Peyer's patch (tissue), 4 donors: Measurements from ENCODE around the gene PTPN6. TPM values are rescaled to one million over a fixed set of nuclear protein-coding genes. Genes with fewer than 3 reads are reported as not detected.
A peak's percentile ranks its signal among the peaks of the same experiment; 100 is the strongest.

Experiments
- DNase-seq, 3 donors: peaks; one replicate each; pipeline ENCODE4 v3.0.0-alpha.2; 2017 to 2019
- H3K27ac ChIP-seq, 4 donors: fragments of 200-600 bp; sonication (generic); one replicate each; pipeline ENCODE4 v1.5.1; 2016 to 2019
- H3K27me3 ChIP-seq, 2 donors: fragments of 200-600 bp; sonication (generic); one replicate each; pipeline ENCODE4 v1.5.1; 2019
- H3K36me3 ChIP-seq, 3 donors: fragments of 200-600 bp; sonication (generic); one replicate each; pipeline ENCODE4 v1.5.1; 2016 to 2019
- H3K4me1 ChIP-seq, 4 donors: fragments of 200-600 bp; sonication (generic); one replicate each; pipeline ENCODE4 v1.5.1; 2016 to 2019
- H3K4me3 ChIP-seq, 4 donors: fragments of 200-600 bp; sonication (generic); 1 replicate in 3 of 4; 2 replicates in 1 of 4; pipeline ENCODE4 v1.5.1; 2016 to 2019; ENCODE audit warnings: mild to moderate bottlenecking in 1 of 4
- H3K9me3 ChIP-seq, 4 donors: fragments of 200-600 bp; sonication (generic); one replicate each; pipeline ENCODE4 v1.5.1; 2016 to 2019; ENCODE audit warnings: mild to moderate bottlenecking in 1 of 4
- POLR2A ChIP-seq, 2 donors: fragments of 450-650 bp; IDR thresholded peaks; one replicate each; pipeline ENCODE4 v1.5.1; 2017; ENCODE audit warnings: antibody characterized with exemption in 2 of 2, mild to moderate bottlenecking in 2 of 2, moderate library complexity in 2 of 2
- total RNA-seq, 4 donors: library from RNA; depleted of rRNA; stranded (reverse); fragments of >200 nt; gene quantifications; one replicate each; pipeline ENCODE4 v1.1.0, GENCODE V29; 2016
- TF ChIP-seq, protein P1 (sequence below), 6 experiments: fragments of 450-650 bp in 4 of 6; fragments of 200-600 bp in 2 of 6; sonication (generic) in 1 of 6; IDR thresholded peaks; one replicate each; pipeline ENCODE4 v1.5.1; 2017 to 2019; ENCODE audit warnings: antibody characterized with exemption in 6 of 6, mild to moderate bottlenecking in 3 of 6, moderate library complexity in 1 of 6

PTPN6 gene
- total RNA-seq, 4 donors from 2014 or later = 41.6 to 183 (median 44.4) TPM

DNA sequence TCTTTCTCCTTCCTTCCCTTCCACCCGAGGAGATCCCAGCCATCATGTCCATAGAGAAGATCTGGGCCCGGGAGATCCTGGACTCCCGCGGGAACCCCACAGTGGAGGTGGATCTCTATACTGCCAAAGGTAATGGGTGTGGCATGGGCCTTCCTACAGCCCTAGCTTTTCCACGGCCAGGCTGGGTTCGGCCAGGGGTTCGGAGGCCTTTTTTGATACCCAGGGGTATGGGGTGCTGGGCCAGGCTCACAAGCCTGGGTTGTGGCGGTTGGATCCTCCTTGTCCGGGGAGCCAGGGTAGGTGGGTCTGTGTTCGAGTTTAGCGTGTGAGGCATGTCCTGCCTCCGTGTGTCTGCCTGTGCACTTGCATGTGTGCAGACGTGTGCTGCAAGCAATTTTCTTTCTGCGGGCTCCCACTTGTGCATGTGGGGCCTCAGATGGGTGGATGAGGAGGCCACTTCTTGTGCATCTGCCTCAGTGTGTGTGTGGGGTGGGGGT, 35.3 kb upstream of the PTPN6 start:
- no peak for TF ChIP-seq POLR2A (IDR thresholded peaks at IDR 0.05)
- H3K27me3 ChIP-seq = no peaks in the 10 kb centered on the region
- H3K4me1 ChIP-seq = peaks cover 0 to 18% (median 8%) of the 10 kb centered on the region in 4 donors
- H3K4me3 ChIP-seq = no peak overlapping the region
- DNase-seq = no peak
- no peaks in the 10 kb centered on the region for H3K9me3 ChIP-seq
- peak overlapping the region in 2 of 4 donors; percentile 12 to 77 for H3K27ac ChIP-seq
- H3K36me3 ChIP-seq = no peaks in the 10 kb centered on the region

DNA sequence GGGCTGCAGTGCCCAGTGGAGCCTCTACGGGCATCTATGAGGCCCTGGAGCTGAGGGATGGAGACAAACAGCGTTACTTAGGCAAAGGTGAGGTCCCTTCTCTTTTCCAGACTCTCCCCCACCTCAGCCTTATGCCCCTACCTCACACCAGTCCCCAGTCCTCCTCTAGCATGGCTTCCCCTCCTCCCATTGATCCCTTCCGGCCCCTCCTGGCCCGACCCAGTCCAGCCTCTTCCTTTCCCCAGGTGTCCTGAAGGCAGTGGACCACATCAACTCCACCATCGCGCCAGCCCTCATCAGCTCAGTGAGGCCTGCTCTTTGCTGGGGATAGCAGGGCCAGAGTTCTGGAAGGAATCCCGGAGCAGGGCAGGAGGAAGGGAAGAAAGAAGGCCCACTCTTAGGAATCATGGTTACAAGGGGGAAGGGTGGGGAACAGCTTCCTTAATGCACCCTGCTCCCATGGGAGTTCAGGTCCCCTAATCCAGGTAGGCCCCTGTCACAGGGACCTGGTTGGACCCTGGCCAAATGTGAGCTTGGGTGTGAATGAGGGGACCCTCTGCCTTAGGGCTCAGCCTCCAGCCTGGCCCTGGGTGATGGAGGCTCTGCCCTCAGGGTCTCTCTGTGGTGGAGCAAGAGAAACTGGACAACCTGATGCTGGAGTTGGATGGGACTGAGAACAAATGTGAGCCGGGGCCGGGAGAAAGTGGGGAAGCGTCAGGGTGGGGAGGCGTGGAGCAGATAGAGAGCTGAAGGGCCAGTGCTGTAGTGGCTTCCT, 34.5 kb upstream of the PTPN6 start:
- H3K27me3 ChIP-seq = no peaks in the 10 kb centered on the region
- no peaks in the 10 kb centered on the region for H3K36me3 ChIP-seq
- no peak for DNase-seq
- no peaks in the 10 kb centered on the region for H3K9me3 ChIP-seq
- no peak for TF ChIP-seq POLR2A (IDR thresholded peaks at IDR 0.05)
- TF ChIP-seq, protein P1, sequence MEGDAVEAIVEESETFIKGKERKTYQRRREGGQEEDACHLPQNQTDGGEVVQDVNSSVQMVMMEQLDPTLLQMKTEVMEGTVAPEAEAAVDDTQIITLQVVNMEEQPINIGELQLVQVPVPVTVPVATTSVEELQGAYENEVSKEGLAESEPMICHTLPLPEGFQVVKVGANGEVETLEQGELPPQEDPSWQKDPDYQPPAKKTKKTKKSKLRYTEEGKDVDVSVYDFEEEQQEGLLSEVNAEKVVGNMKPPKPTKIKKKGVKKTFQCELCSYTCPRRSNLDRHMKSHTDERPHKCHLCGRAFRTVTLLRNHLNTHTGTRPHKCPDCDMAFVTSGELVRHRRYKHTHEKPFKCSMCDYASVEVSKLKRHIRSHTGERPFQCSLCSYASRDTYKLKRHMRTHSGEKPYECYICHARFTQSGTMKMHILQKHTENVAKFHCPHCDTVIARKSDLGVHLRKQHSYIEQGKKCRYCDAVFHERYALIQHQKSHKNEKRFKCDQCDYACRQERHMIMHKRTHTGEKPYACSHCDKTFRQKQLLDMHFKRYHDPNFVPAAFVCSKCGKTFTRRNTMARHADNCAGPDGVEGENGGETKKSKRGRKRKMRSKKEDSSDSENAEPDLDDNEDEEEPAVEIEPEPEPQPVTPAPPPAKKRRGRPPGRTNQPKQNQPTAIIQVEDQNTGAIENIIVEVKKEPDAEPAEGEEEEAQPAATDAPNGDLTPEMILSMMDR (IDR thresholded peaks at IDR 0.05) = no peak
- peaks cover 0 to 18% (median 8%) of the 10 kb centered on the region in 4 donors for H3K4me1 ChIP-seq
- H3K4me3 ChIP-seq = no peak overlapping the region
- H3K27ac ChIP-seq = no peak overlapping the region

DNA sequence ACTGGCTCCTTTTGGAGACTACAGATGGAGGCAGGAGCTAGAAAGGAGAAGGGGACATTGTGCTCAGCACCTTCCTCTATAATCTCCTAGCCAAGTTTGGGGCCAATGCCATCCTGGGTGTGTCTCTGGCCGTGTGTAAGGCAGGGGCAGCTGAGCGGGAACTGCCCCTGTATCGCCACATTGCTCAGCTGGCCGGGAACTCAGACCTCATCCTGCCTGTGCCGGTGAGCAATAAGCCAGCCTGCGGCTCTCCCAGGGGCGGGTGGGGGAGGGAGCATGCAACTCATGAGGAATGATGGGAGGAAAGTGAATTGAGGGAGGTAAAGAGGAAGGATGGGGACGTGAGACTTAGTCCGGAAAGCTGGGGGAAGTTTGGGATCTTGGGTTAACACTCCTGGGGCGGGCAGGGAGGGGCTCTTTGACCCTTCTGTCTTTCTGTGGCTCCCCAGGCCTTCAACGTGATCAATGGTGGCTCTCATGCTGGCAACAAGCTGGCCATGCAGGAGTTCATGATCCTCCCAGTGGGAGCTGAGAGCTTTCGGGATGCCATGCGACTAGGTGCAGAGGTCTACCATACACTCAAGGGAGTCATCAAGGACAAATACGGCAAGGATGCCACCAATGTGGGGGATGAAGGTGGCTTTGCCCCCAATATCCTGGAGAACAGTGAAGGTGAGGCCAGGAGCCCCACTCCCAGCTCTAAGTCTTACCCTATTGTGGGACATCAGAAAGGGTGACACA, 33.5 kb upstream of the PTPN6 start:
- H3K27ac ChIP-seq = no peak overlapping the region
- no peaks in the 10 kb centered on the region for H3K27me3 ChIP-seq
- peaks cover 0 to 19% (median 13%) of the 10 kb centered on the region in 4 donors for H3K4me1 ChIP-seq
- no peaks in the 10 kb centered on the region for H3K36me3 ChIP-seq
- H3K9me3 ChIP-seq = no peaks in the 10 kb centered on the region
- TF ChIP-seq, protein P1 (IDR thresholded peaks at IDR 0.05) = no peak
- TF ChIP-seq POLR2A (IDR thresholded peaks at IDR 0.05) = no peak
- H3K4me3 ChIP-seq = no peak overlapping the region
- DNase-seq = no peak

DNA sequence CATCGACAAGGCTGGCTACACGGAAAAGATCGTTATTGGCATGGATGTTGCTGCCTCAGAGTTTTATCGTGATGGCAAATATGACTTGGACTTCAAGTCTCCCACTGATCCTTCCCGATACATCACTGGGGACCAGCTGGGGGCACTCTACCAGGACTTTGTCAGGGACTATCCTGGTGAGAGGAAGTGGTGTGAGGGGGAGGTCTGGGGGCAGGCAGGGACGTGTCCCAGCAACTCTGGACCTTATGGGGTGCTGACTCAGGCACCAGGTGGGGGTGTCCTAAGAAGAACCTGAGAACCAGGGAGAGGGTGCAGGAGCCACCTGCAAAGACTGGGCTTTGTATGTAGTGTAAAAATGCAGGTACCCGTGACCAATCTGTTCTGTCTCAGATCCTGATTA, 31.6 kb upstream of the PTPN6 start:
- Histone ChIP-seq H3K4me1 (peaks cover 0 to 28% (median 17%) of the 10 kb centered on the region in 4 donors), H3K9me3 (no peaks in the 10 kb centered on the region), H3K4me3 (no peak overlapping the region), H3K27me3 (no peaks in the 10 kb centered on the region), H3K36me3 (no peaks in the 10 kb centered on the region), H3K27ac (no peak overlapping the region)
- DNase-seq = no peak
- TF ChIP-seq, protein P1 (IDR thresholded peaks at IDR 0.05) = no peak
- TF ChIP-seq POLR2A (IDR thresholded peaks at IDR 0.05) = no peak

DNA sequence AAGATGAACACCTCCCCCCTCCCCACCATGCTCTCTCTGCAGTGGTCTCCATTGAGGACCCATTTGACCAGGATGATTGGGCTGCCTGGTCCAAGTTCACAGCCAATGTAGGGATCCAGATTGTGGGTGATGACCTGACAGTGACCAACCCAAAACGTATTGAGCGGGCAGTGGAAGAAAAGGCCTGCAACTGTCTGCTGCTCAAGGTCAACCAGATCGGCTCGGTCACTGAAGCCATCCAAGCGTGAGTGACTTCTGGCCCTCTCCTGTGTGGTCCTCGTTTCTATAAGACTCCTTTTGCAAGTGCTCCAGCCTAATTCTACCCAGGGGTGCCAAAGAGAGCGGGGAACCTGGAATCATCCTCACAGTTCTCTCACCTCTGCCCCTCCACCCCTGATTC, 29.6 kb upstream of the PTPN6 start:
- Histone ChIP-seq H3K36me3 (no peaks in the 10 kb centered on the region), H3K27ac (peak overlapping the region in 1 of 4 donors; percentile 48)
- DNase-seq = no peak

More for the DNA sequence above, 29.6 kb upstream of the PTPN6 start:
- peaks cover 3 to 34% (median 11%) of the 10 kb centered on the region in 4 donors for H3K4me1 ChIP-seq
- H3K4me3 ChIP-seq = no peak overlapping the region
- no peaks in the 10 kb centered on the region for H3K9me3 ChIP-seq
- no peaks in the 10 kb centered on the region for H3K27me3 ChIP-seq
- TF ChIP-seq POLR2A (IDR thresholded peaks at IDR 0.05) = no peak
- TF ChIP-seq, protein P1 (IDR thresholded peaks at IDR 0.05) = no peak
